Measurements from ENCODE around the gene RBPJL.

DNA sequence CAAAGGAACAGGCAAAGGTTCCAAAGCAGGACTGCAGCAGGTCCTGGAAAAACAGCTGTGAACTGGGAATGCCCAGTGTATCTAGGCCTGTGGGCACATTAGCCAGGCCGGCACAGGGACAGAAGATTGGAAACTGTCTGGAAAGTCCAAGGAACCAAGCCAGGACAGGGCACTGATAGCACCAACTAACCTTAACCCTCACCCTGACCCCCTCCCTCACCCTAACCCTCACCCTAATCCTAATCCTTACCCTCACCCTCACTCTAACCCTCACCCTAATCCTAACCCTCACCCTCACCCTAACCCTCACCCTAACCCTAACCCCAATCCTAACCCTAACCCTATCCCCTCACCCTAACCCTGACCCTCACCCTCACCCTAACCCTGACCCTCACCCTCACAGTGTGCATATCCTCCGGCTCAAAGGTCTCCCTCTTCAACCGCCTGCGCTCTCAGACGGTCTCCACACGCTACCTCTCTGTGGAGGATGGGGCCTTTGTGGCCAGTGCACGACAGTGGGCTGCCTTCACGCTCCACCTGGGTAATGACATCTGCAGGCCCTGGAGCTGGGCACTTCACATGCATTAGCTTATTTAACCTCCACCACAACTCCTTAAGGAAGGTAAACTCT, 6.5 kb downstream of the RBPJL start:
- TF ChIP-seq, protein P1, sequence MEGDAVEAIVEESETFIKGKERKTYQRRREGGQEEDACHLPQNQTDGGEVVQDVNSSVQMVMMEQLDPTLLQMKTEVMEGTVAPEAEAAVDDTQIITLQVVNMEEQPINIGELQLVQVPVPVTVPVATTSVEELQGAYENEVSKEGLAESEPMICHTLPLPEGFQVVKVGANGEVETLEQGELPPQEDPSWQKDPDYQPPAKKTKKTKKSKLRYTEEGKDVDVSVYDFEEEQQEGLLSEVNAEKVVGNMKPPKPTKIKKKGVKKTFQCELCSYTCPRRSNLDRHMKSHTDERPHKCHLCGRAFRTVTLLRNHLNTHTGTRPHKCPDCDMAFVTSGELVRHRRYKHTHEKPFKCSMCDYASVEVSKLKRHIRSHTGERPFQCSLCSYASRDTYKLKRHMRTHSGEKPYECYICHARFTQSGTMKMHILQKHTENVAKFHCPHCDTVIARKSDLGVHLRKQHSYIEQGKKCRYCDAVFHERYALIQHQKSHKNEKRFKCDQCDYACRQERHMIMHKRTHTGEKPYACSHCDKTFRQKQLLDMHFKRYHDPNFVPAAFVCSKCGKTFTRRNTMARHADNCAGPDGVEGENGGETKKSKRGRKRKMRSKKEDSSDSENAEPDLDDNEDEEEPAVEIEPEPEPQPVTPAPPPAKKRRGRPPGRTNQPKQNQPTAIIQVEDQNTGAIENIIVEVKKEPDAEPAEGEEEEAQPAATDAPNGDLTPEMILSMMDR (conservative IDR thresholded peaks at IDR 0.05; ENCODE audit: low read depth, low read length) = no peak
- TF ChIP-seq EZH2 (IDR thresholded peaks at IDR 0.05; ENCODE audit: low read length, unreplicated experiment) (no peak), EZH2phosphoT487 (IDR thresholded peaks at IDR 0.05; ENCODE audit: borderline replicate concordance, low read length) (no peak)
